Germinal center (tissue), 1 donor: ENCODE data around the gene HES1.

Experiments
- DNase-seq: peaks from one replicate; pipeline ENCODE4 v3.0.0; 2012; ENCODE audit warnings: mixed read lengths, low spot score

The HES1 gene

DNA sequence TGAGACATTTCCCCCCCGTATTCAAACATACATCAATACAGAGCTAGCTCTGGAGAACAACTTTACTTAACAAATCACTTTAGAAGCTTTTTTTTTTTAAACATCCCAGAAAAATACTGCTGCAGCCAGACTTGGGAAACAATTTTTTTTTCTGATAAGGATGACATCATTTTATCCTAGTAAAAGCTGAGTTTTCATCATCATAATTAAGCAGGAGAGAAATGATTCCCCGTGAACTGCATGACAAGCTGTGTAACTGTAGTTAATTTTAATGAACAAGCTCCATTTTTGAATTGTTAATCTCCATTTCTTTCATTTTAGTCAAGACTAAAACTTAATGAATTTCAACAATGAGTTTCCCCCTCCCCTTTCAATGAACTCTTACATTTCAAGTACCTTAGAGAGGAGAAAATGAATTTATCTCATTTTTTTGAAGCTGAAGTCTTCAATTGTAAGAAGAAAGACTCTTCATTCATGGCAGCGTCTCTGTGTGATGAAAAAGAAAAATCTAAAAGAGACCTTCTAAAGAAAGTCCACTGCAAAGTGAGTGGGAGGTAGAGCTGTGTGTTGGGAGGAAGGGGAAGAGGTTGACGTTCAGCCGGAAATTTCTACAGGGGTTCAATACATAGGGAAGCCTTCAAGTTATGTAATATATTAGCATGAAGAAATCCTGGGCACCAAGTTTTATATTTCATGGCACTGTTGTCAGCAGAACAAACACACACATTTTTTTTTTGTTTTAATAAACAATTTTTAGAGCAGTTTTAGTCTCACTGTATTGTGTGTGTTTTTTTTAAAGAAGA lies 31.7 kb downstream of the HES1 start:
- DNase-seq, result no peak

DNA sequence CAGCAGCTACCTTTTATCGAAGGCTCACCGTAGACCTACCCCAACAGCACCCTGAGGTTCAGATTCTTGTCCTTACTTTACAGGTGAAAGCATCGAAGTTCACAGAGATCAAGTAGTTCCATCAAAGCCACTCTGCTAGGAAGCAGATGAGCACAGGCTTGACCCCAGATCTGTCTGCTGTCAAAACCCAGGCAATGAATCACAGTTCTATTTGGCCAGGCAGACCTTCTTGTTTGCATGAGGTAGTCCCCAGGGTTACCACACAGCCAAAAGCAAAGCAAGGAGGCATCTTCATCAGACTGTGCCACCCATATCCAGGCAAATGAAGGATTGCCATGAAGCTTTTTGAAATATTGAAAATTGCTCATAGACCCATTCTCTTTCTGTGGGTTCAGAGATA lies 33.0 kb downstream of the HES1 start:
- no peak for DNase-seq

DNA sequence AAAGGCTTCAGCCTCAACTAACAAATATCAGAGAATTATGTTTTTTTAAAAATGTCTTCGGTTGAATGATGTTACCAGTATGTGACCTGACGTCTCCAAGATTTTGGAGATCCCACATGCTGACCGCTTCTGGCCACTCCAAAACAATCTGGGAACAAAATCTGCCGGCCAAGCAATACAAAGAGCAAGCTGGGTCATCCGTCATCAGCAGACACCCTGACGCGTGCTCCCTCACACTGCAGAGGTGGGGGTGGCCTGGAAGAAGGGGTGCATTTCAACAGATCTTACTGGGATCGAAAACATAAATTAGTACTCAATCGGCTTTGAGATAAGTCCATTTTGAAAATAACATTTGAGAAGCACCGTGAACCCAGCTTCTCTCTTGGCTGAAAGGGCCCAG lies 33.6 kb downstream of the HES1 start:
- no peak for DNase-seq

DNA sequence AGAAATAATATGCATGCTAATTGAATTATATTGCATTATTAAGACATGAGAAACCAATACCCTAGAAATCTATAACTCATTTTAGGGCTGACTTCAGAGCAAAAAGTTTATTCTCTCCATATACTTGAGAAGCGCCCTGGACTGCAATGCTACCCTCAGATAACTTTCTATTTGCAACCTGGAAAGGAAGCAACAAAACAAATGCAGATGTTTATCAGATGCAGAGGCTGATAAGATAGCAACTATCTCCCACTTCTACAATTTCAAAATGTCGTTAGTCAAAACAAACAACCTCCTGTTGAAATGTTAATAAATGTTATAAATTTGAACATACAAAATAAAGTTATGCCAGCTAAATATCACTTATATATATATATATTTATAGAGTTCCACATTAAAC lies 34.8 kb downstream of the HES1 start:
- no peak for DNase-seq

DNA sequence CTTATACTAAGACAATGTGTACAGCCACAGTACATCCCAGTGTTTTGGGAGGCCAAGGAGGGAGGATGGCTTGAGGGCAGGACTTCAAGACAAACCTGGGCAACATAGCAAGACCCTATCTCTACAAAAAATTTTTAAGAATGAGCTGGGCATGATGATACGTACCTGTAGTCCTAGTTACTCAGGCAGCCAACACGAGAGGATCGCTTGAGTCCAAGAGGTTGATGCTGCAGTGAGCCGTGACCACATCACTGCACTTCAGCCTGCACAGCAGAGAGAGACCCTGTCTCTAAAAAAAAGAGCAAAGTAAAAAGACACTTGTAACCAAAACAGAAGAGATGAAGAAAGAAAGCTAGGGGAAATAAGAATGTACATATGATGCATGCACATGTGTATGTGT lies 38.5 kb downstream of the HES1 start:
- no peak for DNase-seq

DNA sequence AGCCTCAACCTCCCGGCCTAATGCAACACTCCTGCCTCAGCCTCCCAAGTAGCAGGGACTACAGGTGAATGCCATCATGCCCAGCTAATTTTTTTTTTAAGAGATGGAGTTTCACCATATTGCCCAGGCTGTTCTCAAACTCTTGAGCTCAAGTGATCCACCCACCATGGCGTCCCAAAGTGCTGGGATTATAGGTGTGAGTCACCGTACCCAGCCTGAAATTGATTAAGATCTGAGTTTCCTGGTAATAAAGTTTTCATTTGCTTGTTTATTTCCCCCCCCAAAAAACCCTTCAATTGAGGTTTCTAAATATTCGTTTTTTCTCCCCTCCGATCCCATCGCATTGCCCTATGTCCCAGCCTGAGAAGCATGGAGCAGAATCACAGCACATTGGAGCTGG lies 39.0 kb downstream of the HES1 start:
- DNase-seq, result no peak

DNA sequence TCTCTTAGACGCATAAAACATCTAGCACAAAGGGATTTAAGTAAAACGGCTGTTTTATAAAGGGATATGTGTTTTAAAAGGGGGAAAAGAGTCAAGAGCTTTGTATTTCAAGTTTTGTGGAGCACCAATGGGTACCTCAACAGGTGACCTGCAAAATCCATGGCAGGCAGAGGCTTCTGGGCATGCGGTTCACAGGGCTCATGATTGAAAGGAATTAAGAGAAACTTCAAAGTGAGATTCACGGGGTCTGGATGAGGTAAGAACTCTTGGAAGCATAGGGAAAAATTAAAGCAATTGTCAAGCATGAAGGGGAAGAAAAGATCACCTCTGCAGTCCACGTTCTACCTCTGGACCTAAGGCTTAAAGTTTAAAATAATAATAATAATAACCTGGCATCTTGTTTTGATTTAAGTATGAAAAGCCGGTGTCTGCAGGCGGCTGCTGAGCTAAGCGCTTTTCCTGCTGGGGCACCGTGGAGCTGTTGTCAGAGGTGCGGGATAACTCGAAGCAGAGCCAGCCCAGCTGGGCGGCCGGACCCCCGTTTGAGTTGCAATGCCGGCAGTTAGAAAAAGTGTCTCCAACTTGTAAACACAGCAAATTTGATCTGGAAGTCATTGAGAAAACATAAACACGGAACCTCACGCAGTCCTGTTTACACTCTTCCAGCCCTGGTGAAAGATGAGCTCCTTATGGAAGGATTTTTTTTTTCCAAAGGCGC lies 40.5 kb downstream of the HES1 start:
- DNase-seq, result no peak

DNA sequence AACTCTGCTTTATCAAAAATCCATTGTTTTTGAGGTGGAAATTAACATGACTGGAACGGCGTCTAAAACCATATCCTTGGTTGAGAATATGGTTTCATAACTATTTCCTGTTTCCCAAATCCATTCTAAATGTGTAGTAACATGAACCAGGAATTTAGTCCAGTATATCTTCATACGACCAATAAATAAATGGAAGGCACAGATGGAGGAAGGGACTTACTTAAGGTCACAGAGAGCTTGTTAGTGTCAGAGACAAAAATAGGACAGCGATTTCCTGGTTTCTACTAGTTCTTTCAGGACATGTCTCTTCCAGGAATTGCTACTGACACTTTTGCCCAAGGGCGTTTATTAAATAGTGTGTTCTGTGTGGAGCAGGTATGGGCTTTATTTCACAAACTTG lies 41.2 kb downstream of the HES1 start:
- no peak for DNase-seq

DNA sequence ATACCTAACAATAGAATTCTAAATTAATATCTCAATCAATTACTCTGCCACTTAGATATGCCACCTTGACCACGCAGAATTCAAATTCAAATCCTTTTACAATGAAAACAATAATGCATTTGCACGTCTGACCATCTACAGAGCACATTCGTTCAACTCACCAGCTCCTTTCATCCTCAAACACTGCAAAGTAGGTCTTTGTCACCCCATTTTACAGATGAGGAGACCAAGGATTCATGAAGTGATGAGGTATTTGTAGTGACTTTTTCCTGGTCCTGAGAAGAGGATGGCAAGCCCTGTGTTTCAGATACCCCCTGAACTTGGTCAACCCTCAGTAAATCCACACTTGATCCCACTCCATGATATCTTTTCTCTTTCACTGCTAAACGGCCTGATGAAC lies 42.2 kb downstream of the HES1 start:
- DNase-seq, result no peak

DNA sequence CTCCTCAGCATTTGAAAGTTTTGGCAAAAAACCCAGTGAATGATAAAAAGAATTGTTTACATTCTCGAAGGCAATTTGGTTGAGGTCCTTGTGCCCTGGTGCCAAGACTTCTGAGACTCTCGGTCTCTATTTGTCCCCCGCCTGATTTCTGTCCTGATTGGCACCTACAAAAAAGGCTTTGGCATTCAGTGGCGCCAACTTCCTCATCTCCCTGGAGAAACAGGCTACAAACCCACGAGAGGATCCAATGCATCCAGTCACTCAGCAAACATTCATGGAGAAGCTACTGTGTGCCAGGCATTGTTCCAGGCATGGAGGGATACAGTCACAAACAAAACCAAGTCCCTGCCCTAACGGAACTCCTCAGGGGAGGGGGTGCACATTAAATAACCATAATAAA lies 42.7 kb downstream of the HES1 start:
- DNase-seq, result no peak

DNA sequence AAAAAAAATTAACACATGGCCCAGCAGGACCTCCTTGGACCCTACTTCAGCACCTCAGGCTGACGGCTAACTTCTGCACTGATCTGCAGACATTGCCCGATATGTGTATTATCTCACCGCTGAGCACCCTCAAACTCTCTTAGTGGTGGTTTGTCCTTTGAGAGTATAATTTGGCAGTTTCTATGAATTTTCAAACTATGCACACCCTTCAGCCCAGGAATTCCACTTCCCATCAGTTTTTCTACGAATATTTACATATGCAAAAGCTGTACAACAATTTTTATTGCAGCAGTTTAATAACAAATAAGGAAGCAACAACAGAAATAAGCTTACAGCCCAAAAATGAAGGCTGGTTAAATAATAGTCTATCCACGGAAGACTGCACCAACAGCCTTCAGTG lies 44.6 kb downstream of the HES1 start:
- DNase-seq, result no peak

DNA sequence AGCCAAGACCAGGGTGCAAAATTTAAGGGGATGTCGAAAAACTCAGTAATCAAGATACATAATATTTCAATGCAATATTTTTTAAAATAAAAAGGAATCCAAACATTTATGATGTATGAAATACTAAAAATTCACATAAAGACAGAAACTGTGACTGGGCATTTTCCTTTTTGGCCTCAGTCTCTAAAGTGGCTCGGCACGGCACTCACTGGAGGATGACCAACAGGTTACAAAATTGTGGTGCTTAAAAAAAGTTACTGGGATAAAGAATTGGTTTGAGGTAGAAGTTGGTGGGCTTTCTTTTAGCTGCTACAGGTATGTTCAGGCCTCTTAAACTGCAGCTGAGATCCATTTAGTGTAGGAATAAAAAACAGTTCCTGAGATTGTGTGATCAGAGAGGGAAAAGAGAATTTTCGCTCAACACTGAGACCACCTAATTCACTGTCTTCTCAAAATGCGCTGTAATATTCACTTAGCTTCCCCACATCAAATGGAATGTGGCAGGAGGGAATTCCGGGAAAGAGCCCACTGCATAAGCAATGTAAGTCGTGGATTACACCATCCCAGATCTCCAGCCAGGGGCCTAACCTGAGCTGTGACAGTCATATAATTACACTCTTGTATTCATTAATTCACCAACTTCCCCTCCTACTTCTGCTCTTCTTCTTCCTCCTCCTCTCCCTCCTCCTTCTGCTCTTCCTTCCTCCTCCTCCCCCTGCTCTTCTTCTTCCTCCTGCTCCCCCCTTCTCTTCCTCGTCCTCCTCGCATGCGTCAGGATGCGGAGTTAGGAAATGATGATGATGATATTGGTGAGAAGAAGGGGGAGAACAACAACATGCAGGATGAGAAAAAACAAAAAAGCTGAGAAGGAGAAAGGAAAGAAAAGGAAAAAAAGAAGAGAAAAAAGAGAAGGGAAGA lies 45.9 kb downstream of the HES1 start:
- DNase-seq, result no peak

DNA sequence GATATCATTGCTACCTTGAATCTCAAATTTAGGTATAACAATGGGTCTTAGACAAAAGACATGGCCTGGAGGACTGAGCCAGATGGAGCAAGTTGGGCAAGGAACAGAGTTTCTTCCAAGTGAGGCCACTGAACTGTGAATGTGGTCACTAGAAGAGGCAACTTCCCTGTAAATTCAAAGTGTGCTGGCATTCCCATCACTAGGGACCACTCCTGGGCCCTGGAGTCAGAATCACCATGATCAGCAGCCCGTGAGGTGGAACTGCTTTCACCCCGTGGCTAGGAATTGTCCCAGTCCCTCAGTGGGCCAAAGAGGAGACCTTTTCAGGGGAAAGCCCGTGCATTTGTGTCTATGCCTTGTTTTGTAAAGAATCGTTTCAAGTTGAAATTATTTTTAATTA lies 47.3 kb downstream of the HES1 start:
- no peak for DNase-seq

DNA sequence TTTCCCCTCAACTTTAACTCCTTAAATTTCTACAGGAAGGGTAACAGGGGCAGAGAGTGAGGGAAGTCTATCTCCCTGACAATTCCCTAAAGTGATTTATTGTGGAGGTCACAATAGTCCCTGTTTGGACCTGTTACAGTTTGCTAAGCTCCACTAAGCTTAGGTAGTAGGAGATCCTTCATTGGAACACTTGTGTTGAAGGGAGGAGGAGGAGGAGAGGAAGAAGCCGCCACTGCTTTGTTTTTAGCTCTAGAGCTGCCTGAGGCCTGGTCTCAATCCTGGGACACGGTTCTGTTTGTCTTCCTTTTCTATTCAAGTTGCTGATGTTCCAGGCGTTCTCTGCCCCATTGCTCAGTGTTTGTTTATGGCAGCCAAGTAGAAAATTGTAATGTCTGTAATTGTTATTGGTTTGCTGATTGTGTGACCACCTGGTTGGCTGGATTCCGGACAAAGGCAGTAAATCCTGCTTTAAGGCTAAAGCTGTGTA lies 48.4 kb downstream of the HES1 start:
- DNase-seq, result no peak

DNA sequence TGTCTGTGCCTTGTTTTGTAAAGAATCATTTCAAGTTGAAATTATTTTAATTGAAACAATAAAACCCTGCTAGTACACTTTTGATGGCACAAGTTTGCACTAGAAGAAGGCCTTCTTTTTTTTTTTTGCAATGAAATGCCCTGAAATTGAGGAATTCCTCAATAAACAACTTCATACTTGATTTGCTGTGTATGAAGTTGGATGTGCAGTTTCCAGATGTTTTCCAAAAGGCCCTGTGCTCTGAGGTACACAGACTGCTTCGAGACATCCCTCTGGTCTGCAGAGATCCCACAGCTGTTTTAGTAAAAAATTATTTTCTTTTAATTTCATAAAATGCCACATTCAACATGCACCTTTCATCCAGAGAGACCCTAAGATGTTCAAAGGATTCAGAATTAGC lies 48.9 kb downstream of the HES1 start:
- no peak for DNase-seq

DNA sequence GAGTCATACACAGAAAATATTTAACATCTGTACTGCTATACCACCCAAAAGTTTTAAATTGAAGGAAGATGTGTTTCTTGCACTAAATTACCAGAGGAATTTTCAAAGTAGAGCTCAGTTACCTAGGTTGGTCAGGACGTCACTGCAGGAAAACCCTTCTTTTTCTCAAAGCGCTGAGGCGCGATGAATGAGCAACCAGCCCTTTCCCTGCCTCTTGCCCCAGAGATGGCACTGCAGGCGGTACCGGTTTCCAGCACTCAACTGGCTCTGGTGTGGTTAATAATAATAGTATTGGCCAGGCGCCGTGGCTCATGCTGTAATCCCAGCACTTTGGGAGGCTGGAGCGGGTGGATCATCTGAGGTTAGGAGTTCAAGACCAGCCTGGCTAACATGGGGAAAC lies 49.3 kb downstream of the HES1 start:
- DNase-seq, result no peak

DNA sequence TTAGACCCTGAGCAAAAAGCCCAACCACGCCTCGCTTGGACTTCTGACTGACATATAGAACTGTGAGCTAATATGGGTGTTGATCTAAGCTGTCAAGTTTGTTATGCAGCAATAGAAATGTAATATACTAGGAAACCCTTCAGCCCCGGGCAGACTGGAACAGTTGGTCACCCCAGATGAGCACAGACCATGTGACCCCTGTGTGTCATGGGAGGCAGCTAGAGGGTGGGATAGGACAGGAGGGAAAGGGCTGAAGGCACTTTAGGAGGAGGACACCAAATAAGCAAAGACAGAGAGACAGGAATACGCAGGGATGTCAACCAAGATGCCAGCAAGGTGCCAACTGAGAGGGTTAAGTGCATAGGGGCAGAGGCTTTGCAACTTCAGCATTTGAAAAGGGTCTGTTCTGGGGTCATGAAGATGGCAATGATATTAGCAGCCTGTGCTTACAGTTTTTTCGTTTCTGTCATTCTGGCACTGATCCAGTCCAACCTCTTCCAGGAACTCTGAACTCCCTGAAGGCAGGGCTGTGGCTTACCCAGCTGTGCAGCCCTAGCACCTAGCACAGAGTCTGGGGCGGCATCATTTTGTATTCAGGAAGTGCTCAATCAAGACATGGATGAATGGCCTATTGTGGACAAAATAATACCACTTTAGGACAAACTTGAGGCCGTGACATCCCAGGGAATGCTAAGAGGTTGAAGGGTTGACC lies 51.4 kb downstream of the HES1 start:
- no peak for DNase-seq
